Measurements from ENCODE around the gene LAMA2.

- TF ChIP-seq POLR2A (IDR thresholded peaks at IDR 0.05) (no peak), CTCF (IDR thresholded peaks at IDR 0.05) (no peak), POLR2AphosphoS5 (IDR thresholded peaks at IDR 0.05) (no peak), EP300 (IDR thresholded peaks at IDR 0.05) (no peak)
Measured at GRCh38 chr6:129253727-129254126, 370.8 kb downstream of the LAMA2 start.

Measured in sigmoid colon (tissue), 4 donors.